NOMO-1 (cell line): ENCODE results near the gene GRK2.
"Not testable (repeated sequence)": the region's sequence is repeated elsewhere in the genome, so short reads cannot be mapped to it uniquely, and the experiment has no call there.

ENCODE experiments used
- DNase-seq, 2 experiments: peaks; one replicate each; lab custom pipeline; 2025; ENCODE audit not compliant: unreplicated experiment in 2 of 2; lab: John Stamatoyannopoulos, UW

Gene GRK2

DNA sequence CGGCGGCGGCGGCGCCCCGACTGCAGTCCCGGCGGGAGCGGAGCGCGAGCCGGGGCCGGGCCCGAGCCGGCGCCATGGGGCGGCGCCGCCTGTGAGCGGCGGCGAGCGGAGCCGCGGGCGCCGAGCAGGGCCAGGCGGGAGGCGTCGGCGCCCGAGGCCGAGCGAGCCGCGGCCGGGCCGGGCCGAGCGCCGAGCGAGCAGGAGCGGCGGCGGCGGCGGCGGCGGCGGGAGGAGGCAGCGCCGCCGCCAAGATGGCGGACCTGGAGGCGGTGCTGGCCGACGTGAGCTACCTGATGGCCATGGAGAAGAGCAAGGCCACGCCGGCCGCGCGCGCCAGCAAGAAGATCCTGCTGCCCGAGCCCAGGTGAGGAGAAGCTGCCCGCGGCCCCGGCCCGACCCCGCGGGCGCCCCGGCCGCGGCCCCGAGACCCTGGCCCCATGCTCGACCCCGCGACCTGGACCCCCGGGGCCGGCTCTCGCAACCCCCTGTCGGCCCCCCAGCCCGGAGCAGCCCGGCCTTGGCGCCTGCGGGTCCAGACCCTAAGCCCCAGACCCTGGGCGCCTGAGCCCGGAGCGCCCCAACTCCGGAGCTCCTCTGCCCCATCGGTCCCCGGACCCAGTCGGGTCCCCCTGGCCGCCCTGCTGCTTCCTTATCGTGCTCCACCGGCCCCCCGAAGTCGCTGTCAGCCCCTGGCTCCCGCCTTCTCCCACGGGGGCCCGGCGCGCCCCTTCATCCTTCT lies at the start of gene GRK2:
Gene GRK2 (plus strand): TSS at position 25 of the 739 bp plus-strand sequence. CDS start 227 bp downstream, at position 252.
- DNase-seq, result peak in 1 of 2 experiments; percentile 29

GRCh38 chr11:67227726-67228125 lies 38.5 kb upstream of the GRK2 start:
- no peak for DNase-seq

DNA sequence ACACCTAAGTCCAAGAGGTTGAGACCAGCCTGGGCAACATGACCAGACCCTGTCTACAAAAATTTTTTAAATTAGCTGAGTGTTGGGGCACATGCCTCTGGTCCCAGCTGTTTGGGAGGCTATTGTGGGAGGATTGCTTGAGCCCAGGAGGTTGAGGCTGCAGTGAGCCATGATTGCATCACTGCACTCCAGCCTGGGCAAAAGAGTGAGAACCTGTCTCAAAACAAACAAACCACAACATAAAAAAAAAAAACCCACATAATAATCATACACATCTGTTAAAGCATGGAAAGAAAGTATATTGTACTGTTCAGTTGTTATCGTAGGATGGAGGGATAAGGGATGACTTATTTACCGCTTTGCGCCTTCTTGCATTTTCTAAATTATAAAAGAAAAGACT lies 35.9 kb upstream of the GRK2 start:
- DNase-seq, result no peak

- DNase-seq, result no peak
Observed at GRCh38 chr11:67230886-67231285, 35.4 kb upstream of the GRK2 start.

DNA sequence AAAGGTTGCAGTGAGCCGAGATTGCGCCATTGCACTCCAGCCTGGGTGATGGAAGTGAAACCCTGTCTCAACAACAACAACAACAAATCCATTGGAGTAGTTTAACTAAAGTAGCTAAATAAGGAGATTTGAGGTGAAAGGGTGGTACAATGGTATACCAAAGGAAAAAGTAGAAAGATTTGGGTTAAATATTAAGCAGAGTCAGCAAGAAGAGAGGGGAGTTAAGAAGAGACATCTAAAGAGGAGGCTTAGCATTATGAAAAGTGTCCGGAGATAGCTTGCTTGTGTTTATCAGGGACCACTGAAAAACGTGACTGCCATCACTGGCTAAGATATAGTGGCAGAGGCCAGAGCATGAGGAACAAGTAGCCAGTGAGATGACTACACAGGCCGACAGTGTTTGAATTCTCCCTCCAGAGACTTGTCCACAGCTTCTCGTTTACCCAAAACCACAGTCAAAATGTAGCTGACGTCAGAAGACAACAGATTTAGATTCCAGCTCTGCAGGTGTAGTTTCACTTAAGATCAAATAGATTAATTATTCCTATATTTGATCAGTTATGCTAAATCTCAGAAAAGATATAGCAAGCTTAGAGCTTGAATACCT lies 32.6 kb upstream of the GRK2 start:
- no peak for DNase-seq

DNA sequence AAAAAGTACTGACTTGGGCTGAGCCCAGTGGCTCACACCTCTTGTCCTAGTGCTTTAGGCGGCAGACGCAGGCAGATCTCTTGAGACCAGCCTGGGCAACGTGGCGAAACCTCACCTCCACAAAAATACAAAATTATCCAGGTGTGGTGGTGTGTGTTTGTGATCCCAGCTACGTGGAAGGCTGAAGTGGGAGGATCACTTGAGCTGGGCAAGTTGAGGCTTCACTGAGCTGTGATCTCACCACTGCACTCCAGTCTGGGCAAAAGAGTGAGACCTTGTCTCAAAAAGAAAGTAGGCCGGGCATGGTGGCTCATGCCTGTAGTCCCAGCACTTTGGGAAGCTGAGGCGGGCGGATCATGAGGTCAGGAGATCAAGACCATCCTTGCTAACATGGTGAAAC lies 31.7 kb upstream of the GRK2 start:
- DNase-seq, result not testable (repeated sequence)

DNA sequence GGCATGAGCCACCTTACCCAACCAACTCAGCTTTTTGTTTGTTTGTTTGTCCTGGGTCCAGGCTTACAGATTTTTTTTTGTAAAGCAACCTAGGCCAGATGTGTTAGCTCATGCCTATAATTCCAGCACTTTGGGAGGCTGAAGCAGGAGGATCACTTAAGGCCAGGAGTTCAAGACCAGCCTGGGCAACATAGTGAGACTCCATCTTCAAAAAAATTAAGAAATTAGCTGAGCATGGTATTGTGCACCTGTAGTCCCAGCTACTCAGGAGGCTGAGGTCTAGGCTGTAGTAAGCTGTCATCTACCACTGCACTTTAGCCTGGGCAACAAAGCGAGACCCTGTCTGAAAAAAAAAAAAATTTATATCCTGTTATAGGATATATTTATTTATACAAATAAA lies 28.7 kb upstream of the GRK2 start:
- DNase-seq, result no peak

GRCh38 chr11:67238894-67239782 lies 27.1 kb upstream of the GRK2 start:
- no peak for DNase-seq

- DNase-seq, result peak; percentile 98 to 99
Observed at GRCh38 chr11:67239783-67240575, 26.3 kb upstream of the GRK2 start.

DNA sequence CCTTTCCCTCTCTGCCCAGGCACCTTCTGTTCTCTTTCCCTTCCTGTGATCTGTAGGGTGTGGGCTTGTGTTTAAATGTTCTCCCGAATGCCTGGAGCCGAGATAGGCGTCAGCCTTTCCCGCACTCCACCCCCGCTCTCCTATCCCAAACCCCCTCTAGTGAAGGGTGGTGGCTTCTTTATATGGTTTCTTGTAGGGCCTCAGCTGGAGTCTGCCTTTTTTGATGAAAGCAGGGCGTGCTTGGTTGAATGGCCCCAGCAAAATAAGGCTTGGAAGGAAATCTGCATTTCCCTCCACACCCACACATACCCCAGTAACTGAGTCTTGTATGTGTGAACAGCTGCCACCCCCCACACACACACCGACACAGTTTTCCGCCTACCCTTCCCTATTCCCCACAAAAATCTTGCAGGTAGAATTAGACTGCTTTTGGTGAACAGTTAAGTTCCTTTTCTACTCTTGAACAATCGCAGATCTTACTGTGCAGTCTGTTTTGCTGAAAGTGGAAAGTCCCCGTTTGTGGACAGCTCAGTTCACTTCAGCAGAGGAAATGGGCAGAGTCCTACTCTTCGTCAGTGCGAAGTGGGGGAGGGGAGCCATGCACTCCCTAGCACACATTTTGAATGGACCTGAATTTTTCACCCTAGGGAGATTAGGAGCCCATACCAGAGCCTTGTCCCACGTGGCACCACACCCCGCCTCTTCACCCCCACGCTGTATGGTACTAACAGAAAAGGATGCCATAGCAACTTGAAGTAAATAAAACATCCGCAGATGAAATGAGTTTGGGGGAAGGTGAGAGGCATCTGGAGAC lies 25.5 kb upstream of the GRK2 start:
- DNase-seq, result peak in 1 of 2 experiments; percentile 24

DNA sequence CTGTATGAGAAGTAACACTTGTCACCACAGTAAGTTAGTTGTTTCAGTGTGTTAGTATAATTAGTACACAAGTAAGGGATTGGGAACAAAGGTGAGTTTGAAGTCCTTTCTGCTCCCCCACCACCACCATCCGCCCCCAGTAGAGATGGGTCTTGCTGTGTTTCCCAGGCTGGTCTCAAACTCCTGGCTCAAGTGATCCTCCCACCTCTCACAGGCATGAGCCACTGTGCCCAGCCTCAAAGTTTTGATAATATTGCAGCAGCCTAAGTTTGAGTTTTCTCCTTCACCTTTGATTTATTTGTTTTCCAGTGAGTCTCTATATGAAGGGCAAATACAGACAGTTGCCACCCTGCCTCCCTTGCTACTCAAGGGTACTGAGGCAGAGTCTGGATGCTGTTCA lies 23.7 kb upstream of the GRK2 start:
- no peak for DNase-seq

DNA sequence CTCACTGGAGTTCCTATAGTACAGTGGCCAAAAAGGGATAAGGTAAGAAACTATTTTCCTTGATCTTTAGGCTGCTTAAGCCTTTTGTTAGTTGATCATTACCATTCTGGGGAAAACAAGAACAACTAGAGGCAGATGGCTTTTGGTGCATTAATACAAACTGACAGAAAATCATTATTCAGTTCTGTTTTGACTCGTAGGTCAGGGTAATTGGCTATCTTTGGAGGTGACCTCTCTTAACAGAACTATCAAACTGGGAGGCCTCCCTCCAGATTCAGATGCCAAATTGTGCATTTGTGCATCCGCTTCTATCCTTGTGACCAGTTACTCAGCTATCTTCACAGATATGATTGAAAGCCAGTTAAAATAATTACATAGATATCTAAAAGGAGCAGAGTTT lies 23.2 kb upstream of the GRK2 start:
- no peak for DNase-seq

GRCh38 chr11:67245046-67245445 lies 21.2 kb upstream of the GRK2 start:
- no peak for DNase-seq

DNA sequence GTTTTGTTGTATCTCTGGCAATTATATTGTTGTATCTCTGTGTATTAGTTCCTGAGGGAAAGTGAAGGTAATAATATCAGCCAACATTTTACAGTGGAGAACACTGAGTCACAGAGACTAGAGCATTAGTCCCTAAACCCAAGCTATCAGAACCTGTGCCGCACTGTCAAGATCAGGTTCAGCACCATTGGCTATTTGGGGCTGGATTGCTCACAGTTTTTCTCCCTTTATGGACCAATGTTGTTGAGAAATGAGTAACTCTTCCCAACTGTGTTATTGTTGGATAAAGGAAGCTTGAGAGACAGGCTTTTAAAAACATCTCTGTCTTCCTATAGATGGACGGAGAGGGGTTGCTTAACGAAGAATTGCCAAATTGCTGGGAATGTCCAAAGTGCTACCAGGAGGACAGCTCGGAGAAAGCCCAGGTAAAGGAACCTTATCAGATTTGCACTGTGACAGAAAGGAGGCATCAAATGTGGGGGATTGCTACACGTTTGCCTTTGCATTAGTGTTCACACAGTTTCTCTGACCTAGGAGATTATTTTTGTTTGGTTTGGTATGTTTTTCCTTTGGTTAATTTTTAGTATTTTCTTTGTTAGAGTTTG lies 18.2 kb upstream of the GRK2 start:
- no peak for DNase-seq

- DNase-seq, result no peak
Observed at GRCh38 chr11:67248653-67249052, 17.6 kb upstream of the GRK2 start.

- no peak for DNase-seq
Observed at GRCh38 chr11:67250059-67251043, 15.9 kb upstream of the GRK2 start.

GRCh38 chr11:67251841-67252240 lies 14.4 kb upstream of the GRK2 start:
- no peak for DNase-seq

DNA sequence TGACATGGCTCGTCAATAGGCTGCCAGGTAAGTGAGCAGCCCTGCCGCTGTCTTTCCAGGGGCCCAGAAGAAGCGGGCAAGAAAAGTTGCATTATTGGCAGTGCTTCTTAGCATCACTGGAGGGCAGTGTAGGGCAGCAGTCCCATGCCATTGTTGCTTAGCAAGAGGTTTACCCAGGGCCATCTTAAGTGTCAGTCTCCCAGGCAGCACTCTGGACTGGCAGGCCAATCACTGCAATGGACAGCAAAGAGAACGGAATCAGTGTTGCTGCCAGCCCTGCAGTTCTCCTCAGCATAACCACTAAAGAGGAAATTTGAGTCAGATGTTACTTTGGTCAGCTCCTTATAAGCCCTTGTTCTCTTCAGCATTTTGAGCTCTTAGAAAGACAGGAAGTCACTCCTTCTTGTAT lies 13.4 kb upstream of the GRK2 start:
- peak; percentile 41 to 43 for DNase-seq
